AG04450 (cell line): ENCODE data around the gene KIFAP3. TPM values are rescaled to one million over a fixed set of nuclear protein-coding genes. Genes with fewer than 3 reads are reported as not detected.
"Not testable (repeated sequence)": the region's sequence is repeated elsewhere in the genome, so short reads cannot be mapped to it uniquely, and the experiment has no call there.

Experiments
- CTCF ChIA-PET: fragments of 300-600, 350-600 bp; formaldehyde crosslinking; extraction: SDS; loops from one replicate; lab custom pipeline; 2022; ENCODE audit warnings: antibody characterized with exemption, inconsistent platforms; lab: Charles Lee
- POLR2A ChIA-PET: fragments of 350-600 bp; formaldehyde crosslinking; extraction: SDS; loops from one replicate; lab custom pipeline; 2021; ENCODE audit warnings: antibody characterized with exemption, inconsistent platforms; lab: Yijun Ruan, JAX
- DNase-seq: peaks from one replicate; pipeline ENCODE4 v3.0.0-alpha.2; 2011; ENCODE audit warnings: low read depth, low spot score
- H3K27ac ChIP-seq: one replicate; pipeline ENCODE4 v1.5.1; 2012; ENCODE audit warnings: low read depth, low read length, control low read depth
- H3K27me3 ChIP-seq: one replicate; pipeline ENCODE4 v1.6.0; 2012; ENCODE audit warnings: low read length; ENCODE audit not compliant: control insufficient read depth, insufficient read depth
- H3K4me3 ChIP-seq: 2 replicates; pipeline ENCODE4 v1.5.1; 2011; ENCODE audit warnings: mild to moderate bottlenecking, low read depth, low read length, control low read depth
- H3K9me3 ChIP-seq: 2 replicates; pipeline ENCODE4 v1.5.1; 2012; ENCODE audit warnings: low read length; ENCODE audit not compliant: control insufficient read depth, insufficient read depth
- CTCF ChIP-seq: IDR thresholded peaks from 2 replicates; pipeline ENCODE4 v1.5.1; 2011; ENCODE audit warnings: low read depth, low read length, control low read depth, inconsistent platforms
- polyA plus RNA-seq: library from polyadenylated mRNA; depleted of rRNA; stranded (reverse); fragments of >200 nt; gene quantifications from 2 replicates; pipeline ENCODE4 v1.2.3, GENCODE V29; 2011

KIFAP3 gene
- polyA plus RNA-seq, 1 experiment, result 18.2 TPM

- no peak for DNase-seq
- Histone ChIP-seq H3K27me3 (no peaks in the 10 kb centered on the region), H3K27ac (no peak overlapping the region), H3K9me3 (no peaks in the 10 kb centered on the region), H3K4me3 (no peak overlapping the region)
- ChIA-PET CTCF (no interaction called here), POLR2A (no interaction called here)
- no peak for TF ChIP-seq CTCF
These were observed 4.2 kb upstream of the KIFAP3 start for GRCh38 chr1:170078610-170079189.

- POLR2A ChIA-PET, result no interaction called here
- CTCF ChIA-PET, result no interaction called here
- no peak overlapping the region for H3K4me3 ChIP-seq
- TF ChIP-seq CTCF, result no peak
- DNase-seq, result no peak
- no peaks in the 10 kb centered on the region for H3K27me3 ChIP-seq
- H3K9me3 ChIP-seq, result no peaks in the 10 kb centered on the region
- H3K27ac ChIP-seq, result no peak overlapping the region
These were observed 3.4 kb upstream of the KIFAP3 start for GRCh38 chr1:170077926-170078325.

DNA sequence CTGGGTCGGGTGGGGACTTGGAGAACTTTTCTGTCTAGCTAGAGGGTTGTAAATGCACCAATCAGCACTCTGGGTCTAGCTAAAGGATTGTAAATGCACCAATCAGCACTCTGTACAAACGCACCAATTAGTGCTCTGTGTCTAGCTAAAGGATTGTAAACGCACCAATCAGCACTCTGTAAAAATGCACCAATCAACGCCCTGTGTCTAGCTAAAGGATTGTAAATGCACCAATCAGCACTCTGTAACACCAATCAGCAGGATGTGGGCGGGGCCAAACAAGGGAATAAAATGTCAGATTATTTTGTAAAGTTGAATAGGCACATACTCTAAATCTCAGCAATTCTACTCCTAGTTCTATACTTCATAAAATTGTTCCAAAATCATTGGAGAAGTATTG lies 2.5 kb upstream of the KIFAP3 start:
- POLR2A ChIA-PET, H3K27ac ChIP-seq, H3K4me3 ChIP-seq, H3K27me3 ChIP-seq, H3K9me3 ChIP-seq, DNase-seq: not testable (repeated sequence)
- CTCF ChIA-PET, result interaction anchor here (1.2 kb wide), 1 partner anchor 149 kb away, joined by 3 read pairs; no protein-coding TSS in a partner anchor

DNA sequence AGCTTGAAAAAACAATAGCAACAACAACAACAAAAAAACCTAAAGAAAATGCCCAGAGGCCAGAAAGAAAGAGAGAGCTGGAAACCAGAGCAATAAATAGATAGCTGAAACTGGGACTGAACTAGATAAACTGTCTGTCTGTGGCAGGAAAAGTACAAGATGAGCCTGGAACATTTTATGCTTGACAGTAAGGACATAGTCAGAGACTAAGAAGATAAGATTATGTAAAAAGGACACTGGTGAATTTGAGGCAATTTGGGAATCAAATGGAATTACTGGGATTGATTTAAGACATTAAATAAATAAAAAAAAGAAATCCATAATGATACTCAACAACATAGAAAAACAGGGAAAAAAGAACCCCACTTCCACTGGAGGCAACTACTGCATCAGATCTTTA lies 1.7 kb upstream of the KIFAP3 start:
- no peak overlapping the region for H3K27ac ChIP-seq

DNA sequence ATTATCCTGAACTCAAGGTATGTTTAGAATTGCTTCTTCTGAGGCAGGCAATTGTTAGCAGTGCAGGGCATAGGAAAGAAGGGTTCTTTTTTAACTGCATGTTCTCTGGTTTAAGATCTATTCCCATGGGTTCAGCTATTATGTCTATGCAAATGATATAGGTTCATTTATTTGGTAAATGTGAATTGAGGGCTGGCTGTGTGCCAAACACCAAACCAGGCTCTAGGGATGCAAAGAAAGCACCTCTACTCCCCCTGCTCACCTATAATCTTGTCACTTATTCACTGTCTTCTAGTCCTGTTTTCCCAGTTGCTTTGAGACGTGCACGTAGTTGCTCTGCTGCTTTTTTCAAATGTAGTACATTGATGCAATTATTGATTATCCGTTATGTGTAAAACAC lies 691 bp upstream of the KIFAP3 start:
- no peak overlapping the region for H3K27ac ChIP-seq
- ChIA-PET CTCF (interaction anchor here (0.6 to 1.6 kb wide), 10 partner anchors 11 to 467 kb away, joined by 3 to 5 read pairs (median 4); no protein-coding TSS in a partner anchor), POLR2A (no interaction called here)
- H3K27me3 ChIP-seq, result no peaks in the 10 kb centered on the region
- no peak for TF ChIP-seq CTCF
- no peak for DNase-seq
- H3K9me3 ChIP-seq, result no peaks in the 10 kb centered on the region
- peak overlapping the region; percentile 92 for H3K4me3 ChIP-seq

More for the DNA sequence above, 1.7 kb upstream of the KIFAP3 start:
- no peak for TF ChIP-seq CTCF
- CTCF ChIA-PET, result interaction anchor here (1.1 to 1.6 kb wide), 3 partner anchors 147 to 648 kb away, joined by 3 to 4 read pairs (median 3); no protein-coding TSS in a partner anchor
- no peak for DNase-seq
- no peaks in the 10 kb centered on the region for H3K27me3 ChIP-seq
- POLR2A ChIA-PET, result no interaction called here
- H3K9me3 ChIP-seq, result no peaks in the 10 kb centered on the region
- no peak overlapping the region for H3K4me3 ChIP-seq
